Dedifferentiated amniotic fluid mesenchymal stem cell (primary cell): ENCODE data around the gene OMG.
"Not testable (repeated sequence)": the region's sequence is repeated elsewhere in the genome, so short reads cannot be mapped to it uniquely, and the experiment has no call there.

Experiments
- DNase-seq: peaks from one replicate; pipeline ENCODE4 v3.0.0-alpha.2; 2016; ENCODE audit errors: extremely low spot score

The OMG gene

GRCh38 chr17:31262923-31263322, 34.1 kb downstream of the OMG start:
- not testable (repeated sequence) for DNase-seq

GRCh38 chr17:31261601-31262000, 35.4 kb downstream of the OMG start:
- DNase-seq: no peak

DNA sequence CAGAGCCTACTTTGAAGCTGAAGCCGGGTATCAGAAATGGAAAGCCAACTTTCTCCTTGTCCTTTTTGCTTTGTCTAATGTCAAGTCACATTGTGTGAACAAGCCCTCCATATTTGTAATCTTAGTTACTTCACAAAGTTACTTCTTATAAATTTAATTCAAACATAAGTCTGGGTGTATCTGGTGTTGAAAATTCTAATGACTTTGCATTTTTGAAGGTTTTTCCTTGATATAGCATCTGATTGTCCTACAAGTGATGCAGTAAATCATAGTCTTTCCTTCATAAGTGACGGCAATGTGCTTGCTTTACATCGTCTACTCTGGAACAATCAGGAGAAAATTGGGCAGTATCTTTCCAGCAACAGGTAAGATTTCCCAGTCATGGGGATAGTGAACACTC, 36.9 kb downstream of the OMG start:
- no peak for DNase-seq

- DNase-seq: no peak
Observed at GRCh38 chr17:31256936-31257335, 40.1 kb downstream of the OMG start.

- DNase-seq: no peak
Observed at GRCh38 chr17:31254654-31255053, 42.4 kb downstream of the OMG start.

- no peak for DNase-seq
Observed at GRCh38 chr17:31252741-31253140, 44.3 kb downstream of the OMG start.

- no peak for DNase-seq
Observed at GRCh38 chr17:31251970-31252328, 45.1 kb downstream of the OMG start.

GRCh38 chr17:31251105-31251969, 45.7 kb downstream of the OMG start:
- DNase-seq: no peak

DNA sequence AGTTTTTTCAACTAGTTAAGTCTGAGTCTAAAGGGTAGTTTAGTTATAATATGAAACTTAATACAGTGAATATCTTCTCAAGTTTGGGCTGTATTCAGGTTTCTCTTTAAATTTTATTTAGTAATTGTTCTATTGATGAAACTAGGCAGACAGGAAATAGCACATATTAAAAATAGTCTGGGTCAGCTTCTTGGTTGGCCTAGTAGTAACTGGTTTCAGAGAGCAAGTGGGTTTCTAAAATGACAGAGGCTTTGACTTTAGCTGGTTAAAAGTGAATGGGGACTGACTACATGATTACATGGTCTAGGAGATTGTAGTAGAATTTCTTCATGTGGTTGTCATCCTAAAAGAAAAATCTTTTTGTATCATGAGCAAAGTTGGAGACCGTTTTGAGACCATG, 46.8 kb downstream of the OMG start:
- DNase-seq: no peak

- no peak for DNase-seq
Observed at GRCh38 chr17:31249835-31250141, 47.3 kb downstream of the OMG start.

GRCh38 chr17:31248986-31249834, 47.8 kb downstream of the OMG start:
- peak; percentile 83 for DNase-seq
